Activated CD8-positive, alpha-beta memory T cell treated with anti-CD3 and anti-CD28 coated beads for 1 hour (primary cell): ENCODE measurements around the gene CFAP57.
A peak's percentile ranks its signal among the peaks of the same experiment; 100 is the strongest.

ENCODE experiments used
- DNase-seq, 2 donors: peaks; one replicate each; pipeline ENCODE4 v3.0.0-alpha.2; 2020; ENCODE audit warnings: low read depth in 1 of 2; ENCODE audit errors: extremely low read depth in 1 of 2

CFAP57 gene

GRCh38 chr1:43225168-43225567, 53.0 kb downstream of the CFAP57 start:
- DNase-seq: no peak

GRCh38 chr1:43227143-43227764, 55.1 kb downstream of the CFAP57 start:
- DNase-seq: peak; percentile 70 to 78

DNA sequence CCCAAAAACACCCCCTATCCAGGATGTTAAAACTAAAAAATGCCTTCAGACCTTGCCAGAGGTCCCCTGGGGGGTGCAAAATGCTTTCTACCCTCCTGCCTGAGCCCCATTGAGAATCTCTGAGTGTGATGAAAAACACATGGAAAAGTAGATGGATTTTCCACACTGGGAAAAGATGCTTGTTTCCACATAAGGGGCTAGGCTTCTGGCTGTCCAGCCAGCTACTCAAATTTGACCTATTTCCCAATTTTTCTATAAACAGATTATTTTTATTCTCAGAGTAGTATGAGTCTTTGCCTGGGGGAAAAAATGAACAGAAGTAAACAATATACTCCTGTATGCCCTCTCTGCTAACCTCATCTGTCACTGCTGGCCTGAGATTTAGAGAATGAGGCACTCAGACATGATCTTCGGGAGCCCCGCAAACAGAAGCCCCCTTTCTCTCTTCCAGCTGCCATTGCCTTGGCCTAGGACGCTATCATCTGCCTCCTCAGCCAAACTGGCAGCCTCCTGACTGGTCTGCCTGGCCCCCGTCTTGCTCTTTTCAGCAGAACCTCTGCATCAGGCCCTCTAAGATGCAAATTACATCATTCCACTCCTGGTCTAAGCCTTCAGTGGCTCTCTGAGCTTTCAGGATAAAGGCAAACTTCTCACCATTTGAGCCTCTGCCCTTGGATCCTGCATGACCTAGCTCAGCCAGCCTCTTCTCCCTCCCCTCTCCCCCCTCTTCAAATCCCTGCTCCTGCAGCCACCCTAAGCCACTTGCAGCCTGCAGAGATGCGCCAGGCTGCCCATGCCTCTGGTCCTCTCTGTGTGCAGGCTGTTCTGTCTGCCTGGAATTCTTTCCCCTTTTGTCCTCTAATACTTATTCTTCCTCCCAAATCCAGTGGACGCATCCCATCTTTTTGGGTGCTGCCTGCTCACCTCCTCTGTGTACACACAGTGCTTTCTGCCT, 58.0 kb downstream of the CFAP57 start:
- DNase-seq: no peak

DNA sequence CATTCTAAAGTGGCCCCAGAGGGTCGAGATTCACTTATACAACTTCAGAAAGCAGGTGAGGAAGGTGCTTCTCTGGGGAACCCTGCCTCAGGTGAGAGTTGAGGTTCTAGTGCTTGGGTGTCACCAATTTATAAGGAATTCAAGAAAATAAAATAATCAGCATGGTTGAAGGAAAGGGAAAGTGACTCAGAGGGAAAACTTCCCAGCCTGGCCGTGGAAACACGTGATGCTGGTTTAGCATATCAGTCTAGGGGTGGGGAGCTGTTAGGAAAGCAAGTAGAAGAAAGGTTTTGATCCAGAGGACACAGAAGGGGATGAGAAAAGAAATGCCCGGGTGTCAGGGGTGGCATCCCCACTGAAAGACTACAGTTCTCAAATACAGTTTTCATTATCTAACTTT, 59.9 kb downstream of the CFAP57 start:
- DNase-seq: no peak

DNA sequence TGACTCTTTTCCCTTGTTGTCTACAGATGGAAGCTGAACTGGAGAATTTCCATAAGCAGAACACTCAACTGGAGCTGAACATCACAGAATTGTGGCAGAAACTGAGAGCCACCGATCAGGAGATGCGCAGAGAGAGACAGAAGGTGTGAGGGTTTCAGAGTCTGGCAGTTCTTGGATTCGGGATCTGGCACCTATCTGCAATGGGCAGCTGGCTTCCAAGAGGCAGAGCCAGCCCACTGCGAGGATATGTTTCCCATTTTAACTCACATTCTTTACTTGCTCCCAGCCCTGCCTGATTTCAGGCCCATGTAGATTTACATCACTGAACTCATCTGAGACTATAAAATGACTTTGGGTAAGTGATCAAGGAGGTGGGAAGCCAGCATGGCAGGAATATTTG, 60.4 kb downstream of the CFAP57 start:
- DNase-seq: no peak

- DNase-seq: no peak
These were observed 61.5 kb downstream of the CFAP57 start for GRCh38 chr1:43233631-43234030.

GRCh38 chr1:43234267-43234666, 62.1 kb downstream of the CFAP57 start:
- no peak for DNase-seq

GRCh38 chr1:43235040-43235439, 62.9 kb downstream of the CFAP57 start:
- no peak for DNase-seq

DNA sequence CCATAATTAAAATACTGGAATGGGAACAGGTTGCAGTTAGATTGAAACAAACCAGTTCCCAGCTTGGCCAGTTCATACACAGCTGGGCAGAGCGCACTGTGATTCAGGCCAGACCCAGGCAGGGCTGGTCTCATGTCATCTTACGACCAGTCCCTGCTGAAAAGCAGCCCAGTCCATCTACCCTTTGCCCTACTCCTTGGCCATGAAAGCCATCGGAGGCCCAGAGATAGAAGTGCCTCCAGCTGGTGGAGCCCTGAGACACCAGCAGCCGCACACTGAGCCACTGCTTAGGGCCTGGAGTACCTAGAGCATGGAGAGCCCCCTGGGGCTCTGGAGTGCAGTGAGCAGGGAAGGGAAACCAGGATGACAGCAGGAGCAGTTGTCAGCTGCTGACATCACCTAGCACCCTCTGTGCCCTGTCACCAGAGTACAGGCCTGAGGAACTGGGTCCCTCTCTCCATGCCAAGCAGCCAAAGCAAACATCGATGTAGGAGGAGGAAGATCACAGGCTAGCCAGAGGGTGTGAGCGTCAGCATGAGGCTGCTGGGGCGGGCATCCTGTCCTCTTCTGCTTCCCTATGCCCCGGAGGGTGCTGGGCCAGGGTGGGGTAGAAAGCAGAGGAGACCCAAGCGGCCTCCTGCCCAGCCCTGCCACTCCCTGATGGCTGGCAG, 63.5 kb downstream of the CFAP57 start:
- DNase-seq: no peak

GRCh38 chr1:43237121-43237520, 65.0 kb downstream of the CFAP57 start:
- DNase-seq: no peak

GRCh38 chr1:43238085-43238484, 66.0 kb downstream of the CFAP57 start:
- DNase-seq: no peak

DNA sequence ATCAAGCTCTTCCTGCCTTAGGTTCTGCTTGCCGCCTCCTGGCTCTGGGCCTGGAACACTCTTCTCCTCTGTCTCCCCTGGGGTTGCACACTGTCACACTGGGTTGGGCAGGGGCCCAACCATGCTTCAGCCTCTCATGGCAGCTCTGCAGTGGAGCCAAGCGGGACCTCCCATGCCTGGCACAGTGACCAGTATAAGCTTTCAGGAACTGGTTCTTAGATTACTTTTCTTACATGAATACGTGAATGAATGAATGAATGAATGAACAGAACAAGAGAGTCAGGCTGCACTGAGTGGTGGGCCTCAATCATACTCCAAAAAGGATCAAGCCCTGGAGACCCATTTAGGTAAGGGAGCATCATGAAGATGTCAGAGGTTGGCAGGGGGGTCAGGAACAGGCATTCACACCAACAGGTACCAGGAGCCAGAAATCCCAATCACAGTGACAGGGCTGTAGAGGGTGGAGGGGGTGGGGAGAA, 66.9 kb downstream of the CFAP57 start:
- DNase-seq: no peak

GRCh38 chr1:43239484-43239883, 67.4 kb downstream of the CFAP57 start:
- no peak for DNase-seq

DNA sequence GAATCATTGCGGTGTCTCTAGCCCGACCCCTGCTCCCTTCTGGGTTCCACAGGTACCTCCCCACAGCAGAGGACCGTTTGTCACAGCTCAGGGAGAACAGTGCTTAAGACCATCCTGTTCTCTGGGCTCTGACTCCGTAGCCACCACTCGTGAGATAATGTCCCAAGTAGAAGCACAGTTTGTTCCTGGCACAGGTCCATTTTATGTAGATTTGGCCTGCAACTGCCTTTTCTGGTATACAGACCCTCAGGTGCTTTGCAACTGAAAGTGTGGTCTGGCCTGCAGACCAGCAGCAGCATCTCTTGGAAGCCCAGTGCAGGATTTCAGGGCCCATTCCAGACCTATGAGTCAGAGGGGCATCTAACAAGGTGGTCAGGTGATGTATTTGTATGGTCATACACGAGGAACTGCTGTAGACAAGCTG, 69.3 kb downstream of the CFAP57 start:
- DNase-seq: no peak

DNA sequence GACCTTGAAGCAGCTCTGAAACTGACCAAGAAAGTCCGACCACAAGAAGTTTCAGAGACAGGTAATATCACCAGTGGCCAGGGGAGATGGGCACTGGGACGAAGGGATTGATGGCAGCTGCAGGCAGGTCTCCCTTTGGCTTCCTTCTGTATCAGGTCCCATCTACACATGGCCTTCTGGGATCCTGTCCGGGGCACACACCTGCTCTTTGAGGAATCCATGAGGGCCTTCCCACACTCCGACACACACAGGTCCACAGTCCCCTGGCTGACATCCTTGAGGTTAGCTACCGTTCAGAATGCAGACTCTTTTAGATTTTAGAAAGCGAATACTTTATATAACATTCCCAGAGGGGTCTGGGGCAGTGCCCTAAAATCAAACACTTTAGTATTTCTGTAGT, 71.2 kb downstream of the CFAP57 start:
- no peak for DNase-seq

DNA sequence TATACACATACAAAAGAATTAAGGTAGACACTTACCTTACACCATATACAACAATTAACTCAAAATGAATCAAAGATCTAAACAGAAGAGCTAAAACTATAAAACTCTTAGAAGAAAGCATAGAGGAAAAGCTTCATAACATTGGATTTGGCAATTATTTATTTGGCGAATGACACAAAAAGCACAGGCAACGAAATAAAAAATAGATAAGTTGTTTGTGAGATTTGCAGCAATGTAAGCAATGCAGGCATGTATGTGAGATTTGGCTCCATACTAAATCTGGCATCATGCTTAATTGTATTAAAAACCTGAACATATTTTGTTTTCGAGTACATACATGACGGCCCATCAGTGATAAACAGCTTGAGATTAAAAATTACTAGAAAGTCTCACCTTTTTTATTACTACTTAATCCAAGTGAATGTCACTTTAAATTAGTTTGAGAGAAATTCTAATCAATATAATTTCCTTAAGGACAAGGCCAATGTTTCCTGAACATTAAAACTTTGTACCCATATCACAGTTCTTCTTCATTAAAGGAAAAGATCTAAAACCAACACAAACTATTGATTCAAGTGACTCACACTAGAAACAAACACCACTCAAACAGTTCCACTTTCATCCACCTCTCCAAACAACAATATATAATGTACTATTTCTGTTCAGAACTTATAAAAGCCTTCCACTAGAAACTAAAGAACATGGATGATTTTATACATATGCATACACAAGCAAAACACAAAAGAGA, 74.5 kb downstream of the CFAP57 start:
- DNase-seq: no peak

GRCh38 chr1:43247256-43247921, 75.3 kb downstream of the CFAP57 start:
- DNase-seq: no peak

GRCh38 chr1:43250351-43250761, 78.2 kb downstream of the CFAP57 start:
- DNase-seq: no peak

DNA sequence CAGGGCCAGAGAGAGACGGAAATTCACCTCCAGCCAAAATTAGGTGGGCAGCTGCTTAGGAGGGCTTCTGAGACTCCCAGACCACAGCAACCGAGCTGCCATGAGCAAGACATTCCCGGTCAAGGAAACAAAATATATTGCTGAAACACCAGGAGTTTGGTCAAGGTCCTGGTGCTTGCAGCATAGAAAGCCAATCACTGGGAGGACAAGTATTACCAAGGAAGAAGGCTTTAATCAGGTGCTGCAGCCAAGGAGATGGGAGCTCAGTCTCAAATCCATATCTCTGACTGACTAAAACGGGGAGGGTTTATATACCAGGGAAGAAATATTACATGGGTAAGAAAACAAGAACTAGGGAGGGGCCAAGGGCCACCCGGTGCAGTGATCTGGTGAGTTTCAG, 78.9 kb downstream of the CFAP57 start:
- no peak for DNase-seq

- no peak for DNase-seq
These were observed 80.1 kb downstream of the CFAP57 start for GRCh38 chr1:43252225-43252624.
